Activated naive CD4-positive, alpha-beta T cell treated with anti-CD3 and anti-CD28 coated beads for 36 hours (primary cell): ENCODE data around the gene FBN2. TPM values are rescaled to one million over a fixed set of nuclear protein-coding genes. Genes with fewer than 3 reads are reported as not detected.
"Not testable (repeated sequence)": the region's sequence is repeated elsewhere in the genome, so short reads cannot be mapped to it uniquely, and the experiment has no call there.

Experiments
- CTCF ChIA-PET: fragments of 350-600 bp; sonication (Branson Sonifier 250); formaldehyde crosslinking; loops from one replicate; lab custom pipeline; 2021; ENCODE audit warnings: antibody characterized with exemption; lab: Charles Lee
- DNase-seq: peaks from one replicate; pipeline ENCODE4 v3.0.0-alpha.2; 2020
- H3K27ac Mint-ChIP-seq: one replicate; pipeline ENCODE4 v1.8.0; 2021; ENCODE audit warnings: mild to moderate bottlenecking, mixed read lengths
- H3K27me3 Mint-ChIP-seq: one replicate; pipeline ENCODE4 v1.8.0; 2021; ENCODE audit warnings: low read depth, mixed read lengths
- H3K36me3 Mint-ChIP-seq: one replicate; pipeline ENCODE4 v1.8.0; 2021; ENCODE audit warnings: low read depth, mixed read lengths
- H3K4me1 Mint-ChIP-seq: one replicate; pipeline ENCODE4 v1.8.0; 2021; ENCODE audit warnings: low read depth, mixed read lengths
- H3K4me3 Mint-ChIP-seq: one replicate; pipeline ENCODE4 v1.8.0; 2021; ENCODE audit warnings: mild to moderate bottlenecking, moderate library complexity, mixed read lengths
- H3K9me3 Mint-ChIP-seq: one replicate; pipeline ENCODE4 v1.8.0; 2021; ENCODE audit warnings: mixed read lengths
- intact Hi-C: fragments of 100-400 bp; cut with micrococcal nuclease; formaldehyde crosslinking; loops from one replicate; pipeline ENCODE4 v1.15.1; 2023
- total RNA-seq, 2 experiments: library from RNA; stranded (reverse); gene quantifications; one replicate each; pipeline ENCODE4 v1.2.3, GENCODE V29; 2021

Gene FBN2
- total RNA-seq, 2 experiments from 2014 or later: not detected

DNA sequence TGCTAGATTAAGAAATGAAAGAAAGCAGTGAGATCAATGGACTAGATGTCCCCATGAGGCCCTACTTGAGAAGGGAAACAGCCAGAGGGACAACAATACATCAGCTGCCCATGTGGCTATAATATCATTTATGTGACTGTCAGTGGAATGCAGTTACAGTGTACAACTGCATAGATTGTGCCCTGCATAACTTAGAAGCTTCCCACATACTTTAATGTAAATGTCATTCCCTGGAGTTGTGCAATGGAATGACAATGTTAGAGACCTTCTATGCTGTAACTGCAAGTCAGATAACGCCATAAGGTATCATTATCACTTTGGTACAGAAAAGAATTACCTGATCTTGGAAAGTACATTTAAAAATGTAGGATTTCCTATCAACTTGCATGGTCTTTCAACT lies 67.4 kb downstream of the FBN2 start:
- intact Hi-C loops: no loop called here
- CTCF ChIA-PET: no interaction called here
- Mint-ChIP-seq H3K27ac (no peak overlapping the region), H3K36me3 (no peaks in the 10 kb centered on the region), H3K9me3 (no peaks in the 10 kb centered on the region), H3K4me1 (no peaks in the 10 kb centered on the region), H3K27me3 (no peaks in the 10 kb centered on the region), H3K4me3 (no peak overlapping the region)
- no peak for DNase-seq

DNA sequence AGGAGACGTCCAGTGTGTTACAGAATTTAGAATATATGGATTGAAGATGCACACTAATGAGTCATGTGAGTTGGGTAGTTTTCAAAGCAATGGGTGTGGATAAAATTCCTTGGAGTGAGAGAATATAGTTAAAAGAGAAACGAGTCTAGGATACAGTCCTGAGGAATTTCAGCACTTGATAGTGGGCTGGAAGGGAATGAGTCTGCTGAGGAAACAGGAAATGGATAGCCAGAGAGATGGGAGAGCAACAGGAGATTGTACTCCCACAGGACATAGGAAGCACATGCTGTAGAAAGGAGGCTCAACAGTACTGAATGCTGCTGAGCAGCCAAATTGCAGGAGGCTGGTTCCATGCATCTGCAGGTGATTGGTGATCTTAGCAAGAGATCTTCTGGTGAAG lies 68.1 kb downstream of the FBN2 start:
- Mint-ChIP-seq H3K27ac (no peak overlapping the region), H3K4me1 (no peaks in the 10 kb centered on the region), H3K36me3 (no peaks in the 10 kb centered on the region), H3K9me3 (no peaks in the 10 kb centered on the region), H3K4me3 (no peak overlapping the region), H3K27me3 (no peaks in the 10 kb centered on the region)
- DNase-seq: no peak
- CTCF ChIA-PET: no interaction called here
- intact Hi-C loops: no loop called here

DNA sequence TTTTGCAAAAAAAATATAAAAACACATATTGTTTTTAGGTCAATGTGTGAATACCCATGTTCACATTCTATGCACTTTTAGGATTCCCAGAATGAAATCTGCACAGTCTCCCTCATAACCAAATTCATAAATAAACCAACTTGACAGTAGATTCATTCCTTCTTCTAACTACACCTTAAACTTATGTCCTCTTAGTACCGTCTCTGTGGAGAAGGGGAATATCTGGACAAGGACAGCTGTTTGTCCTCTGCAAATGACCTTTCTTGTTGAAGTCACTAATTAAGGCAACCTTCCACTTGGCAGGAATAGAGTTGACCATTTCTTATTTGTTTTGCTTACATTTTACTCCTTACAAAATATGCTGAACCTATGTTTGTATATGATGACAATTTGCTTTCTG lies 71.1 kb downstream of the FBN2 start:
- intact Hi-C loops: no loop called here
- no peak overlapping the region for H3K4me3 Mint-ChIP-seq
- H3K27me3 Mint-ChIP-seq: no peaks in the 10 kb centered on the region
- no peaks in the 10 kb centered on the region for H3K9me3 Mint-ChIP-seq
- CTCF ChIA-PET: no interaction called here
- no peaks in the 10 kb centered on the region for H3K4me1 Mint-ChIP-seq
- no peak for DNase-seq
- no peak overlapping the region for H3K27ac Mint-ChIP-seq
- no peaks in the 10 kb centered on the region for H3K36me3 Mint-ChIP-seq

DNA sequence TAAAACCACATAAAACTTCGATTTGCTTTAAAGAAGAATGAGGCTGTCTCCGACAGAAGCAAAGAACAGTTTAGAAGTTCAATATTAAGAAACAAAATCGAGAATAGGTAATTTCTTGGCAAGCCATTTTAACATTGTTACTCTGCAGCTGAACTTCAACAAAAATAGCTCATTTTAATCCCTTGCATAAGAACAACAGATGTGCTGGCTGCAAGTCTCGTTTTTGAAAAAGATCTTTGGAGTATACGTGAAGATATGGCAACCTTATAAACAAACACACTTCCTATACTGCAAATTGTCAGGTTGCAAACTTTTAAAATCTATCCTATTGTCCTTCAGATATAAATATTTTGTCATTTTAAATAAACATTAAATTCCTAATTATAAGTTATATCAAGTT lies 71.5 kb downstream of the FBN2 start:
- H3K27me3 Mint-ChIP-seq: no peaks in the 10 kb centered on the region
- DNase-seq: no peak
- no peak overlapping the region for H3K27ac Mint-ChIP-seq
- no peaks in the 10 kb centered on the region for H3K9me3 Mint-ChIP-seq
- no peaks in the 10 kb centered on the region for H3K4me1 Mint-ChIP-seq
- CTCF ChIA-PET: no interaction called here
- no peaks in the 10 kb centered on the region for H3K36me3 Mint-ChIP-seq
- no peak overlapping the region for H3K4me3 Mint-ChIP-seq
- intact Hi-C loops: no loop called here

DNA sequence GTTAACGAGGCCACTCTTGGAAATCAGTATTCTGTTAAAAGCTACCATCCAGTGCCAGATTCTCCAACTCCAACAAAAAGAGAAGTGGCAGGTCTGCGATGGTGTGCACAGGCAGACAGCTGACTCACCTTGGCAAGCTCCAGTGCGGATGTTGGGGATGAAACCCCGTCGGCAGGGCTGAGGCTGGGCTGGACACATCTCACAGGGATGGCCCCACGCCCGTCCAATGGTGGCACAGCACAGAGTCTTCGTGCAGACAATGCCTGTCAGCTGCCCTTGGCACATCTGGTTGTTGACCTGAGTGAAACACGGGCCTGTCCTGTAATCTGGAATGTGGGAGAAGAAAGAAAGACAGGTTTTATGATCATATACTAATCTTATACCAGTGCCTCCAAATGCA lies 73.4 kb downstream of the FBN2 start:
- Mint-ChIP-seq H3K4me1 (no peaks in the 10 kb centered on the region), H3K4me3 (no peak overlapping the region), H3K9me3 (peaks cover 2% of the 10 kb centered on the region), H3K27ac (no peak overlapping the region), H3K36me3 (no peaks in the 10 kb centered on the region), H3K27me3 (no peaks in the 10 kb centered on the region)
- DNase-seq: no peak
- CTCF ChIA-PET: no interaction called here
- intact Hi-C loops: no loop called here

DNA sequence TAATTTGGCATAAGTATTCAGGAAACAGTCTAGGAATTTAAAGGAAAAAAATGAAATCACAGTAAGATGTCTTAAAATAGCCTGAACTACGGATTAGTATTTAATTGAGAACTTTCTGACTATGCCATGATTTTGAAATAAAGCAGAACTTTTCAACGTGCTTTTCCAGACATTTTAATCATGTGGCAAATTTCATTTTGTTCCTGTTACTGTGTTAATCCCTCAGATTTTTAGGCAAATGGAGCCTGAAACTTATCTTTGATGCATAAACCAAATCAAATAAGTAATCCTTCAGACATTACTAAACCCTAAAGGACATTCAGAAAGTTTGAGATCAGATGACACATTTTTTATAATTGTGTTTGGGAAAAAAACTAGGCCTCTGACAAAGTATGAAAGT lies 75.7 kb downstream of the FBN2 start:
- CTCF ChIA-PET: no interaction called here
- no peaks in the 10 kb centered on the region for H3K27me3 Mint-ChIP-seq
- no peaks in the 10 kb centered on the region for H3K36me3 Mint-ChIP-seq
- no peak for DNase-seq
- no peak overlapping the region for H3K27ac Mint-ChIP-seq
- intact Hi-C loops: no loop called here
- H3K9me3 Mint-ChIP-seq: peaks cover 4% of the 10 kb centered on the region
- no peaks in the 10 kb centered on the region for H3K4me1 Mint-ChIP-seq
- H3K4me3 Mint-ChIP-seq: no peak overlapping the region

DNA sequence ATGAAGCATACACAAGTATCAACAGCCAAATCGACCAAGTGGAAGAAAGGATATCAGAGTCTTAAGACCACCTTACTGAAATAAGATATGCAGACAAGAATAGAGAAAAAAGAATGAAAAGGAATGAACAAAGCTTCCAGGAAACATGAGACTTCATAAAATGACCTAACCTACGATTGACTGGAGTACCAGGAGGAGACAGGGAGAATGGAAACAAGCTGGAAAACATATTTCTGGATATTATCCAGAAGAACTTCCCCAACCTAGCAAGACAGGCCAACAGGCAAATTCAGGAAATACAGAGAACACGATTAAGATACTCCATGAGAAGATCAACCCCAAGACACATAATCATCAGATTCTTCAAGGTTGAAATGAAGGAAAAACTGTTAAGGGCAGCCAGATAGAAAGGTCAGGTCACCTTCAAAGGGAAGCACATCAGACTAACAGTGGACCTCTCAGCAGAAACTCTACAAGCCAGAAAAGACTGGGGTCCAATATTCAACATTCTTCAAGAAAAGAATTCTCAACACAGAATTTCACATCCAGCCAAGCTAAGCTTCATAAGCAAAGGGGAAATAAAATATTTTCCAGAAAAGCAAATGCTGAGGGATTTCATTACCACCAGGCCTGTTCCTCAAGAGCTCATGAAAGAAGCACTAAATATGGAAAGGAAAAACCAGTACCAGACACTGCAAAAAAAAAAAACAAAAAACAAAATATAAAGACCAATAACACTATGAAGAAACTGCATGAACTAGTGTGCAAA lies 80.7 kb downstream of the FBN2 start:
- H3K27me3 Mint-ChIP-seq, H3K4me1 Mint-ChIP-seq, H3K9me3 Mint-ChIP-seq, H3K36me3 Mint-ChIP-seq, intact Hi-C loops, H3K4me3 Mint-ChIP-seq, DNase-seq, CTCF ChIA-PET, H3K27ac Mint-ChIP-seq: not testable (repeated sequence)

DNA sequence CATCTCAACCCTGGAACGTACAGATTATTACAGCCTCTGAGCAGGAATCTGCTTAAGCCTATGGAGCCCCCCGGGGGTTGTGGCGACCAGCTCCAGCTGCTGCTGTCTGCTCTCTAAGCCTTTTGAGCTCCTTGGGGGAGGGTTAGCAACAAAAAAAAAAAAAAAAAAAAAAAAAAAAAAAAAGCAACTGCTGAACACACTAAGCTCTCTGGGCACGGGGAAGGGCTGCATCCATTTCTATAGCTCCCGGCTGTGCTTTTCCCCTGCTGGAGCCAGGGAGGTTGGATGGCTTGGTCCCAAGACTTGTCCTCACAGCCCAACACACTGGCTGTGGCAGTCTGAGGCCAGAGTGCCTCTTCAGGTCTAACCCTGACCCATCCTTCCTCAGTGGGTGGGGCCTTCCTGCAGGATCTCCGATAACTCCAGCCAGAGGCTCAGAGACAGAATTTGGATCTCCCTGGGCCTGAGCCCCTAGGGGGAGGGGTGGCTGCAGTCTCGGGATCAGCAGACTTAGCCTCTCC lies 82.1 kb downstream of the FBN2 start:
- H3K9me3 Mint-ChIP-seq: peaks cover 4% of the 10 kb centered on the region
- no peak overlapping the region for H3K4me3 Mint-ChIP-seq
- intact Hi-C loops: no loop called here
- no peak overlapping the region for H3K27ac Mint-ChIP-seq
- no peaks in the 10 kb centered on the region for H3K4me1 Mint-ChIP-seq
- CTCF ChIA-PET: no interaction called here
- H3K36me3 Mint-ChIP-seq: no peaks in the 10 kb centered on the region
- H3K27me3 Mint-ChIP-seq: peaks cover 3% of the 10 kb centered on the region
- no peak for DNase-seq

DNA sequence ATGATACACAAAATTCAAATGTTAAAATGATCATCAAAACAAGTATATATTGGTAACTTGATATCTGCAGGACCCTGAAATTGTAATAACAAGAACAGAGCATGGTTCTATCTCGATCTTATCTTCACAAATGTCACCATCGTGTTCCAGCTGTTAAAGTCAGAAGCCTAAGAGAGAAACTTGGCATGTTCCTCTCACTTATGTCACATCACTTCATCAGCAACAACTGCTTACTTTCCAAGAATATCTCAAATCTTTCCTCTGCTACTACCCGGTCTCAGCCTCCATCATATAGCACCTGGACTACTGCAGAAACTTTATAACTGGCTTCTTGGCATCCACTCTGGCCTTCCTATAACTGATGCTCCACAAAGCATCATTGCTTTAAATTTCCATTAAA lies 84.9 kb downstream of the FBN2 start:
- H3K27ac Mint-ChIP-seq: no peak overlapping the region
- peaks cover 3% of the 10 kb centered on the region for H3K27me3 Mint-ChIP-seq
- no peaks in the 10 kb centered on the region for H3K36me3 Mint-ChIP-seq
- no peak for DNase-seq
- H3K4me3 Mint-ChIP-seq: no peak overlapping the region
- no peaks in the 10 kb centered on the region for H3K4me1 Mint-ChIP-seq
- CTCF ChIA-PET: no interaction called here
- intact Hi-C loops: no loop called here
- H3K9me3 Mint-ChIP-seq: peaks cover 5% of the 10 kb centered on the region

DNA sequence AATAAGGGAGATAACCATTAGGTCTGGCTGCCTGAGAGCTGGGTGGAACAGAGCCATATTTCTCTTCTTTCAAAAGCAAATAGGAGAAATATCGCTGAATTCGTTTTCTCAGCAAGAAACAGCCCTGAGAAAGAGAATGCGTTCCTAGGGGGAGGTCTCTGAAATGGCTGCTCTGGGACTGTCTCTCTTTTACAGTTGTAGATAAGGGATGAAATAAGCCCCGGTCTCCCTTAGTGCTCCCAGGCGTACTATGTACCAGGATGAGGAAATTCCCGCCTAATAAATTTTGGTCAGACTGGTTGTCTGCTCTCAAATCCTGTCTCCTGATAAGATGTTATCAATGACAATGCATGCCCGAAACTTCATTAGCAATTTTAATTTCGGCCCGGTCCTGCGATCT lies 90.8 kb downstream of the FBN2 start:
- H3K4me1 Mint-ChIP-seq, H3K27ac Mint-ChIP-seq, H3K4me3 Mint-ChIP-seq, intact Hi-C loops, H3K27me3 Mint-ChIP-seq, H3K36me3 Mint-ChIP-seq, CTCF ChIA-PET, DNase-seq: not testable (repeated sequence)
- peaks cover 17% of the 10 kb centered on the region for H3K9me3 Mint-ChIP-seq

DNA sequence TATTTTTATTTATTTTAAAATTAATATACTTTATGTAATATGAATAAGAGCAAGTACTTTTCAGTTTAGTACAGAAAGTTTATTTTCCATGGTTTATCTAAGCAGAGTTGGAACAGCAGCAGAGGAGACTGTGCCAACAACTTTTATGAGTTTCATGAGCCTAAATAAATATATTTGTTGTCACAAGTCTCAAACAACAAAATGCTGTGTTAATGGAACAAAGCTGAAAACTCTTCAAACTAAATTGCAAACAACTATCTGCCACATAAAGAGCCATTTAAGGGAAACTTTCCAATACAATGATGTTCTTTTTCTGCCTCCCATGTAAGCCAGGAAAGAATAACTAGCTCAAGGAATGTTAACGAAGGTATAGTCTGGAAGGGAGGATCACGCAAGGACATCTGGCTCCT lies 96.1 kb downstream of the FBN2 start:
- CTCF ChIA-PET: no interaction called here
- Mint-ChIP-seq H3K4me1 (no peaks in the 10 kb centered on the region), H3K9me3 (peaks cover 2% of the 10 kb centered on the region), H3K36me3 (no peaks in the 10 kb centered on the region), H3K27me3 (no peaks in the 10 kb centered on the region), H3K4me3 (no peak overlapping the region), H3K27ac (no peak overlapping the region)
- no peak for DNase-seq
- intact Hi-C loops: no loop called here

DNA sequence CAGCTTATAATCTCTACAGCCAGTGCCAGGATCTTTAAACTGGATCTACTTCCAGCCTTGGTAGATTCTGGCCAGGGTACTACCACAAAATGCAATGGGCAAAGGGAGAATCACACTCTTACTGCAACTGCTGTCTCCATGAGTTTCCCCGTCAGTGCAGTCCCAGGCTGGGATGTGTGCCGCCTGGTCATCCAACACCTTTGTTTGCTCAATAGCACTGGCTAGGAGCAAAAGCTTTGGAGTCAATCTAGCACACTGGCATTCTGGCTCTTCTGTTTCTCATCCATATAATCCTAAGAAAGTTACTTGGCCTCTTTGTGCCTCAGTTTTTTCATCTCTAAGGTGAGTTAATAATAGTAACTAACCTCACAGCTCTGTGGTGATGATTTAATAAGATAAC lies 96.9 kb downstream of the FBN2 start:
- Mint-ChIP-seq H3K9me3 (no peaks in the 10 kb centered on the region), H3K27ac (no peak overlapping the region), H3K27me3 (no peaks in the 10 kb centered on the region), H3K4me3 (no peak overlapping the region), H3K4me1 (no peaks in the 10 kb centered on the region), H3K36me3 (no peaks in the 10 kb centered on the region)
- intact Hi-C loops: no loop called here
- CTCF ChIA-PET: no interaction called here
- no peak for DNase-seq

DNA sequence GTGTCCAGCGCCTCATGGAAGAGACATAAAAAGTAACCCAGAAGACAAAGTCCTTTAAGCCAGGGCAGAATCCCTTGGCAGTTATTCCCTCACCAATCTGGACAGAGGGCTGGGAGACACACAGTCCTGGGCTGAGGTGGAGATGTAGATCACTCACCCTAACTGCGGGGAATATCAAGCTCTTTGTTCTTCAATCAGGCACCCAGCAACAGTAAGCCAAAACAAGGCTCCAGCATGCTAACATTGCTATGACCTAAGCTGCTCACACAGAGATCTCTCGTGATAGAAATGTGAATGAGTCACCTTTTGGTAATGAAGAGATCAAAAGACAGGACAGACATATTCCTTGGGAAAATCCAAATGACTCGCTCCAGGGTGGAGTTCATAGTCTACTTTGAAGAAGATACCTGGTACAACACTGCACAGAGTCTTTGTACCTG lies 101.3 kb downstream of the FBN2 start:
- Mint-ChIP-seq H3K36me3 (no peaks in the 10 kb centered on the region), H3K4me3 (no peak overlapping the region), H3K9me3 (no peaks in the 10 kb centered on the region), H3K27me3 (no peaks in the 10 kb centered on the region), H3K4me1 (no peaks in the 10 kb centered on the region), H3K27ac (no peak overlapping the region)
- no peak for DNase-seq
- CTCF ChIA-PET: no interaction called here
- intact Hi-C loops: no loop called here
